AG04449 (cell line): Measurements from ENCODE around the gene PRKAG2.

ENCODE experiments used
- CTCF ChIA-PET: fragments of 350-600 bp; formaldehyde crosslinking; extraction: SDS; loops from one replicate; lab custom pipeline; 2021; ENCODE audit warnings: antibody characterized with exemption; lab: Yijun Ruan, JAX
- POLR2A ChIA-PET: fragments of 400-600, 350-600 bp; formaldehyde crosslinking; extraction: SDS; loops from one replicate; lab custom pipeline; 2020; ENCODE audit warnings: antibody characterized with exemption, inconsistent platforms; lab: Yijun Ruan, JAX
- DNase-seq: peaks from one replicate; pipeline ENCODE4 v3.0.0-alpha.2; 2010; ENCODE audit warnings: low read depth, low spot score
- H3K4me3 ChIP-seq: 2 replicates; pipeline ENCODE4 v1.5.1; 2011; ENCODE audit warnings: low read depth, mild to moderate bottlenecking, control low read depth, low read length
- CTCF ChIP-seq: IDR thresholded peaks from one replicate; pipeline ENCODE4 v1.5.1; 2011; ENCODE audit warnings: mild to moderate bottlenecking, moderate library complexity, low read length, control low read depth, inconsistent platforms; ENCODE audit not compliant: insufficient read depth; ENCODE audit errors: missing control alignments

Gene PRKAG2

GRCh38 chr7:151674161-151674920 lies 202.6 kb downstream of the PRKAG2 start:
- no peak for DNase-seq
- H3K4me3 ChIP-seq, result no peak overlapping the region
- POLR2A ChIA-PET, result no interaction called here
- TF ChIP-seq CTCF, result no peak
- CTCF ChIA-PET, result no interaction called here

GRCh38 chr7:151673216-151673615 lies 203.7 kb downstream of the PRKAG2 start:
- no peak overlapping the region for H3K4me3 ChIP-seq
- CTCF ChIA-PET, result no interaction called here
- POLR2A ChIA-PET, result no interaction called here
- TF ChIP-seq CTCF, result no peak
- no peak for DNase-seq

GRCh38 chr7:151672716-151673115 lies 204.2 kb downstream of the PRKAG2 start:
- CTCF ChIA-PET, result no interaction called here
- DNase-seq, result no peak
- POLR2A ChIA-PET, result no interaction called here

DNA sequence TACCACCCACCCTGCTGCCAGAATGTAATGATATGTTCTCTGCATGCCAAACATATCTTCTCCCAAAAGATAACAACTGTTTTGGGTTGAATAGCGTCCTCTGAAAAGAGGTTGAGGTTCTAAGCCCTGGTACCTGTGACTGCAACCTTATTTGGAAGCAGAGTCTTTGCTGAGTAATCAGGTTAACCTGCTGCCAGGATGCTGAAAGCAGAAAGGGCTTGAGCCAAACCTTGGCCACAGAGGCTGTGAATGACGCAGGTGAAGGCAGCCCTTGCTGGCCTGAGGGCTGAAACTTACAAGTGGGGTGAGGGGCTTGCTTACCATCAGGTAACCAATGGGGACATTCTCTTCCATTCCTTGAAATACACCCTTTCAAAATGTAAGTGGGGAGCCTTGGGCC lies 205.4 kb downstream of the PRKAG2 start:
- DNase-seq, result no peak
- TF ChIP-seq CTCF, result no peak
- ChIA-PET CTCF (interaction anchor here (0.9 kb wide), 1 partner anchor 10 kb away, joined by 3 read pairs; no protein-coding TSS in a partner anchor), POLR2A (no interaction called here)
- H3K4me3 ChIP-seq, result no peak overlapping the region

More at GRCh38 chr7:151672716-151673115, 204.2 kb downstream of the PRKAG2 start:
- no peak for TF ChIP-seq CTCF
- no peak overlapping the region for H3K4me3 ChIP-seq

GRCh38 chr7:151669762-151670161 lies 207.2 kb downstream of the PRKAG2 start:
- ChIA-PET POLR2A (no interaction called here), CTCF (interaction anchor here (0.7 to 1.3 kb wide), 2 partner anchors 8 to 11 kb away, joined by 3 read pairs; no protein-coding TSS in a partner anchor)

More at GRCh38 chr7:151669762-151670161, 207.2 kb downstream of the PRKAG2 start:
- TF ChIP-seq CTCF, result no peak
- DNase-seq, result no peak
- no peak overlapping the region for H3K4me3 ChIP-seq
